ENCODE measurements around the gene ZBTB45. TPM values are rescaled to one million over a fixed set of nuclear protein-coding genes. Genes with fewer than 3 reads are reported as not detected.

ZBTB45 gene
- total and polyA plus RNA-seq, 2 donors (not counting 1 experiment from before 2014, with no cell fraction given) = 12.6 to 20.9 TPM

GRCh38 chr19:58558066-58558622 is 38.5 kb upstream of the ZBTB45 start, which contains the start of gene UBE2M:
Gene UBE2M, minus strand, starts transcription at chr19:58558611. Its CDS starts 230 bp downstream, at chr19:58558381.
- H3K27me3 Mint-ChIP-seq = no peaks in the 10 kb centered on the region
- H4K20me1 ChIP-seq (ENCODE audit: control insufficient read depth, insufficient read depth, low read length, poor library complexity, severe bottlenecking) = peaks cover 10% of the 10 kb centered on the region
- H3K9me3 Mint-ChIP-seq (ENCODE audit: insufficient read depth) = no peaks in the 10 kb centered on the region
- DNase-seq = no peak
- peak within 1 kb of the TSS; percentile 76 to 95 (median 85) for H3K4me3 ChIP-seq (ENCODE audit: control extremely low read depth in 1 of 5, extremely low read depth in 1 of 5, insufficient read depth in 1 of 5, low read depth in 2 of 5, low read length in 4 of 5)
- peaks cover 77% of the 10 kb centered on the region for H3K4me1 Mint-ChIP-seq
- H3K27ac Mint-ChIP-seq = peak within 1 kb of the TSS; percentile 98
- intact Hi-C loops (cut with micrococcal nuclease) = loop anchor here (1.0 kb wide), 1 partner anchor 196 kb away; the partner anchor contains the start of gene ZNF497
- H3K27me3 ChIP-seq (replicated peaks in 1 of 4; ENCODE audit: control extremely low read depth in 1 of 4, control insufficient read depth in 3 of 4, insufficient read depth in 4 of 4, low read length in 3 of 4) = no peaks in the 10 kb centered on the region
- TF ChIP-seq EZH2 (IDR thresholded peaks at IDR 0.05; ENCODE audit: borderline replicate concordance, insufficient read depth, low read depth, low read length, poor library complexity, severe bottlenecking) = no peak
- TF ChIP-seq CTCF (IDR thresholded peaks at IDR 0.05) = no peak
- peak; percentile 1 for ATAC-seq (ENCODE audit: low read depth)
- H3K4me1 ChIP-seq (ENCODE audit: control insufficient read depth in 2 of 2, insufficient read depth in 2 of 2, low read length in 2 of 2) = peaks cover 45 to 66% of the 10 kb centered on the region in 2 donors
- peaks cover 0 to 9% (median 0%) of the 10 kb centered on the region in 3 donors for H3K9me3 ChIP-seq (ENCODE audit: control extremely low read depth in 1 of 3, control insufficient read depth in 2 of 3, insufficient read depth in 1 of 3, low read length in 2 of 3)
- ChIA-PET CTCF (interaction anchor here (0.7 kb wide), 1 partner anchor 15 kb away, joined by 3 read pairs; the partner anchor contains the start of gene MZF1), POLR2A (interaction anchor here (0.9 to 3.5 kb wide), 4 partner anchors 14 to 253 kb away, joined by 3 to 23 read pairs (median 8); partner anchors contain the start of genes ERVK3-1, MZF1, ZBTB45 and ZNF497)
- whole genome bisulfite sequencing (ENCODE audit: insufficient coverage) = under 1% methylated on average over 62 of the region's 62 CpGs
- peaks cover 43% of the 10 kb centered on the region for H3K79me2 ChIP-seq (ENCODE audit: control insufficient read depth, insufficient read depth, low read length)
- peak within 1 kb of the TSS; percentile 96 for H3K4me3 Mint-ChIP-seq
- H2AFZ ChIP-seq (ENCODE audit: insufficient read depth, low read depth, low read length, poor library complexity, severe bottlenecking) = peak within 1 kb of the TSS; percentile 89
- H3K4me2 ChIP-seq (replicated peaks; ENCODE audit: low read depth, low read length, poor library complexity, severe bottlenecking) = peak within 1 kb of the TSS; percentile 97
- peaks cover 4 to 12% of the 10 kb centered on the region in 2 experiments for H3K36me3 ChIP-seq (replicated peaks in 1 of 2; ENCODE audit: control extremely low read depth in 1 of 2, control insufficient read depth in 1 of 2, extremely low read depth in 1 of 2, insufficient read depth in 2 of 2, low read length in 1 of 2)
- peak within 1 kb of the TSS; percentile 90 for H3K9ac ChIP-seq (ENCODE audit: low read length)
- peak within 1 kb of the TSS; percentile 85 to 98 for H3K27ac ChIP-seq (ENCODE audit: low read length in 2 of 2)
